Choroid plexus epithelial cell (primary cell): ENCODE measurements around the gene MCU.
"Not testable (repeated sequence)": the region's sequence is repeated elsewhere in the genome, so short reads cannot be mapped to it uniquely, and the experiment has no call there.

Source experiments
- DNase-seq: peaks from one replicate; pipeline ENCODE4 v3.0.0-alpha.2; 2010; ENCODE audit warnings: low read depth
- H3K4me3 ChIP-seq: 2 replicates; pipeline ENCODE4 v1.5.1; 2011; ENCODE audit warnings: low read depth, mild to moderate bottlenecking, control low read depth, low read length, moderate library complexity
- CTCF ChIP-seq: conservative IDR thresholded peaks from 2 replicates; pipeline ENCODE4 v1.5.1; 2011; ENCODE audit warnings: low read depth, mild to moderate bottlenecking, control low read depth, inconsistent platforms, low read length, moderate library complexity

Gene MCU

DNA sequence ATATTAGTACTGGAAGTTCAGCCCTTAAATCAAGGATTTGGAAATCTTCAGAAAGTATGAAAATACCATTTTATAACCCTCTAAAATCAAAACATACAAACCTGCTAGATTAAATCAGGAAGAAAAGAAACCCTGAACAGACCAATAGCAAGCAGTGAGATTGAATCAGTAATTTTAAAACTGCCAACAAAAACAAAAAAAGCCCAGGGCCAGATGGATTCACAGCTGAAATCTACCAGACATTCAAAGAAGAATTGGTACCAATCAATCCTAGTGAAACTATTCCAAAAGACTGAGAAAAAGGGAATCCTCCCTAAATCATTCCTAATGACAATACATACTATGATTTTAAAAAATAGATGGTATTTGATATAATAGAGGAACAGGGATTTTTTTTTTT, 70.1 kb downstream of the MCU start:
- no peak for DNase-seq
- no peak for TF ChIP-seq CTCF
- no peak overlapping the region for H3K4me3 ChIP-seq

DNA sequence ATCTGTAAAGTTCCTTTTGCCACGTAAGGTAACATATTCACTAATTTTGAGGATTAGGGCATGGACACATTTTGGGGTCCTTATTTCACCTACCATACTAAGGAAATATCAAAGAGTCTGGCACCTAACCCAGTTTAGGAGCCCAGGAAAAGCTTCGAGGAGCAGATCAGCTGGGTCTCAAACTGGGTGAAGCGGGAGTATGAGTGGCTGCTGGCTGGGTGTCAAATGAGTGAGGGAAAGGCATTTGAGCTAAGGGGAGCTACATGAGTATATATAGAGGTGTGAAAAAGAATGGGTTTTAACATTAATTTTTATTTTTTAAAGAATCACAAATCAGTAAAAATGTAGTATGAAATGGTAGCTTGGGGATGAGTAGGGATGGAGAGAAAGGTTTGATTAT, 71.3 kb downstream of the MCU start:
- DNase-seq: no peak
- H3K4me3 ChIP-seq: no peak overlapping the region
- no peak for TF ChIP-seq CTCF

GRCh38 chr10:72764151-72764550, 72.2 kb downstream of the MCU start:
- H3K4me3 ChIP-seq: no peak overlapping the region
- TF ChIP-seq CTCF: no peak
- DNase-seq: peak; percentile 95

- no peak overlapping the region for H3K4me3 ChIP-seq
- TF ChIP-seq CTCF: no peak
- DNase-seq: no peak
Measured at GRCh38 chr10:72765051-72765745, 73.3 kb downstream of the MCU start.

DNA sequence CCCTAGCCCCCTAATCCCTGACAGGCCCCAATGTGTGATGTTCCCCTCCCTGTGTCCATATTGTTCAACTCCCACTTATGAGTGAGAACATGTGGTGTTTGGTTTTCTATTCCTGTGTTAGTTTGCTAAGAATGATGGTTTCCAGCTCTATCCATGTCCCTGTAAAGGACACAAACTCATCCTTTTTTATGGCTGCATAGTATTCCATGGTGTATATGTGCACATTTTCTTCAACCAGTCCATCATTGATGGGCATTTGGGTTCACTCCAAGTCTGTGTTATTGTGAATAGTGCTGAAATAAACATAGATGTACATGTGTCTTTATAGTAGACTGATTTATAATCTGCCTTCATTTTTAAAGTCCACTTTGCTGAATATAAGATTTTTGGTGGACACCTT, 79.3 kb downstream of the MCU start:
- not testable (repeated sequence) for H3K4me3 ChIP-seq, DNase-seq

- no peak for TF ChIP-seq CTCF
- DNase-seq: no peak
Measured at GRCh38 chr10:72772031-72772430, 80.1 kb downstream of the MCU start.

GRCh38 chr10:72779874-72780273, 87.9 kb downstream of the MCU start:
- TF ChIP-seq CTCF: no peak
- no peak for DNase-seq
- H3K4me3 ChIP-seq: no peak overlapping the region

More at GRCh38 chr10:72772031-72772430, 80.1 kb downstream of the MCU start:
- H3K4me3 ChIP-seq: no peak overlapping the region
